Measurements from ENCODE around the gene SLC44A3. TPM values are rescaled to one million over a fixed set of nuclear protein-coding genes. Genes with fewer than 3 reads are reported as not detected.

The SLC44A3 gene
- total and polyA plus RNA-seq, 2 of the 13 experiments (the other 11 are each of a cell fraction or from before 2014, with no cell fraction given): 6.8 to 14.1 TPM

- no peak overlapping the region for H3K4me2 ChIP-seq (ENCODE audit: low read depth, low read length)
- intact Hi-C loops (cut with micrococcal nuclease; ENCODE audit: unreplicated experiment): no loop called here
Measured at GRCh38 chr1:94875794-94876193, 55.6 kb downstream of the SLC44A3 start.

GRCh38 chr1:94876362-94876761 lies 56.2 kb downstream of the SLC44A3 start:
- Histone ChIP-seq H2AFZ (ENCODE audit: low read length) (no peak overlapping the region), H3K79me2 (ENCODE audit: insufficient read depth, low read length) (no peaks in the 10 kb centered on the region), H3K27ac (ENCODE audit: extremely low read length, insufficient read depth, low read length) (no peak overlapping the region), H3K9ac (ENCODE audit: insufficient read depth, low read depth, low read length) (no peak overlapping the region), H3K27me3 (ENCODE audit: control insufficient read depth in 1 of 2, insufficient read depth in 2 of 2, low read length in 2 of 2) (no peaks in the 10 kb centered on the region), H4K20me1 (ENCODE audit: insufficient read depth, low read length) (no peaks in the 10 kb centered on the region), H3K9me3 (ENCODE audit: low read length) (no peaks in the 10 kb centered on the region), H3K4me1 (ENCODE audit: insufficient read depth, low read length) (no peaks in the 10 kb centered on the region), H3K4me3 (replicated peaks in 1 of 3; ENCODE audit: insufficient read depth in 1 of 3, low read depth in 2 of 3, low read length in 3 of 3) (no peak overlapping the region), H3K36me3 (replicated peaks in 1 of 2; ENCODE audit: control insufficient read depth in 1 of 2, insufficient read depth in 2 of 2, low read length in 2 of 2) (no peaks in the 10 kb centered on the region; a peak in 2 of 5 replicates), H3K4me2 (ENCODE audit: low read depth, low read length) (no peak overlapping the region)
- CTCF ChIA-PET (ENCODE audit: low intra/inter-chr PET ratio, low total read pairs): no interaction called here
- intact Hi-C loops (cut with micrococcal nuclease; ENCODE audit: unreplicated experiment): no loop called here
- DNase-seq (ENCODE audit: low spot score) (no peak), ATAC-seq (no peak), FAIRE-seq (no peak)
- TF ChIP-seq ZNF704 (CRISPR knock-in tag; IDR thresholded peaks at IDR 0.05; ENCODE audit: borderline replicate concordance) (no peak), CBFB (CRISPR knock-in tag; IDR thresholded peaks at IDR 0.05) (no peak), SATB2 (CRISPR knock-in tag; IDR thresholded peaks at IDR 0.05) (no peak), PRPF4 (IDR thresholded peaks at IDR 0.05; ENCODE audit: low read depth, low read length, poor library complexity, severe bottlenecking) (no peak)
- in situ Hi-C loops (cut with HindIII; ENCODE audit: extremely low pct_ligation_motif_present, low pct_unique_long_range_greater_than_20kb): no loop called here
- WGBS (ENCODE audit: low lambda C conversion rate): 91% methylated on average over 3 of the region's 3 CpGs
- POLR2A ChIA-PET: no interaction called here
- no TSS peak for BruUV-seq (replicated peaks)

More at GRCh38 chr1:94875794-94876193, 55.6 kb downstream of the SLC44A3 start:
- H3K9me3 ChIP-seq (ENCODE audit: low read length): no peaks in the 10 kb centered on the region
- H4K20me1 ChIP-seq (ENCODE audit: insufficient read depth, low read length): no peaks in the 10 kb centered on the region
- no peaks in the 10 kb centered on the region for H3K4me1 ChIP-seq (ENCODE audit: insufficient read depth, low read length)
- no peaks in the 10 kb centered on the region for H3K27me3 ChIP-seq (ENCODE audit: control insufficient read depth in 1 of 2, insufficient read depth in 2 of 2, low read length in 2 of 2)
- 92% methylated on average over 4 of the region's 4 CpGs for WGBS (ENCODE audit: low lambda C conversion rate)
- POLR2A ChIA-PET: no interaction called here
- no peaks in the 10 kb centered on the region for H3K79me2 ChIP-seq (ENCODE audit: insufficient read depth, low read length)
- no peak for FAIRE-seq
- no peak overlapping the region for H3K4me3 ChIP-seq (replicated peaks in 1 of 3; ENCODE audit: insufficient read depth in 1 of 3, low read depth in 2 of 3, low read length in 3 of 3)
- TF ChIP-seq, protein P1, sequence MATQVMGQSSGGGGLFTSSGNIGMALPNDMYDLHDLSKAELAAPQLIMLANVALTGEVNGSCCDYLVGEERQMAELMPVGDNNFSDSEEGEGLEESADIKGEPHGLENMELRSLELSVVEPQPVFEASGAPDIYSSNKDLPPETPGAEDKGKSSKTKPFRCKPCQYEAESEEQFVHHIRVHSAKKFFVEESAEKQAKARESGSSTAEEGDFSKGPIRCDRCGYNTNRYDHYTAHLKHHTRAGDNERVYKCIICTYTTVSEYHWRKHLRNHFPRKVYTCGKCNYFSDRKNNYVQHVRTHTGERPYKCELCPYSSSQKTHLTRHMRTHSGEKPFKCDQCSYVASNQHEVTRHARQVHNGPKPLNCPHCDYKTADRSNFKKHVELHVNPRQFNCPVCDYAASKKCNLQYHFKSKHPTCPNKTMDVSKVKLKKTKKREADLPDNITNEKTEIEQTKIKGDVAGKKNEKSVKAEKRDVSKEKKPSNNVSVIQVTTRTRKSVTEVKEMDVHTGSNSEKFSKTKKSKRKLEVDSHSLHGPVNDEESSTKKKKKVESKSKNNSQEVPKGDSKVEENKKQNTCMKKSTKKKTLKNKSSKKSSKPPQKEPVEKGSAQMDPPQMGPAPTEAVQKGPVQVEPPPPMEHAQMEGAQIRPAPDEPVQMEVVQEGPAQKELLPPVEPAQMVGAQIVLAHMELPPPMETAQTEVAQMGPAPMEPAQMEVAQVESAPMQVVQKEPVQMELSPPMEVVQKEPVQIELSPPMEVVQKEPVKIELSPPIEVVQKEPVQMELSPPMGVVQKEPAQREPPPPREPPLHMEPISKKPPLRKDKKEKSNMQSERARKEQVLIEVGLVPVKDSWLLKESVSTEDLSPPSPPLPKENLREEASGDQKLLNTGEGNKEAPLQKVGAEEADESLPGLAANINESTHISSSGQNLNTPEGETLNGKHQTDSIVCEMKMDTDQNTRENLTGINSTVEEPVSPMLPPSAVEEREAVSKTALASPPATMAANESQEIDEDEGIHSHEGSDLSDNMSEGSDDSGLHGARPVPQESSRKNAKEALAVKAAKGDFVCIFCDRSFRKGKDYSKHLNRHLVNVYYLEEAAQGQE (IDR thresholded peaks at IDR 0.05; ENCODE audit: borderline replicate concordance in 1 of 2, low read depth in 1 of 2, low read length in 2 of 2): no peak
- TF ChIP-seq ZNF615 (CRISPR knock-in tag; IDR thresholded peaks at IDR 0.05; ENCODE audit: borderline replicate concordance) (no peak), ZNF563 (CRISPR knock-in tag; IDR thresholded peaks at IDR 0.05) (no peak), ZNF263 (CRISPR knock-in tag; IDR thresholded peaks at IDR 0.05) (no peak), YEATS4 (CRISPR knock-in tag; IDR thresholded peaks at IDR 0.05; ENCODE audit: borderline replicate concordance) (no peak)
- no peak overlapping the region for H3K27ac ChIP-seq (ENCODE audit: extremely low read length, insufficient read depth, low read length)
- in situ Hi-C loops (cut with HindIII; ENCODE audit: extremely low pct_ligation_motif_present, low pct_unique_long_range_greater_than_20kb): no loop called here
- CTCF ChIA-PET (ENCODE audit: low intra/inter-chr PET ratio, low total read pairs): no interaction called here
- H3K9ac ChIP-seq (ENCODE audit: insufficient read depth, low read depth, low read length): no peak overlapping the region
- no peak for ATAC-seq
- no peak for DNase-seq (ENCODE audit: low spot score)
- no peaks in the 10 kb centered on the region; a peak in 2 of 5 replicates for H3K36me3 ChIP-seq (replicated peaks in 1 of 2; ENCODE audit: control insufficient read depth in 1 of 2, insufficient read depth in 2 of 2, low read length in 2 of 2)
- H2AFZ ChIP-seq (ENCODE audit: low read length): no peak overlapping the region
- no TSS peak for BruUV-seq (replicated peaks)

All from HepG2 (cell line).